Measurements from ENCODE around the gene CNGB1. TPM values are rescaled to one million over a fixed set of nuclear protein-coding genes. Genes with fewer than 3 reads are reported as not detected.
A peak's percentile ranks its signal among the peaks of the same experiment; 100 is the strongest.

The CNGB1 gene
- polyA plus RNA-seq, 1 of the 3 experiments (the other 2 are of a cell fraction): 0.05 TPM

- Histone ChIP-seq H3K27me3 (ENCODE audit: insufficient read depth) (no peaks in the 10 kb centered on the region; the same call in 1 of the 2 replicates), H3K4me1 (ENCODE audit: control insufficient read depth in 1 of 2, insufficient read depth in 2 of 2, low read depth in 1 of 2, low read length in 1 of 2) (peaks cover 6 to 15% of the 10 kb centered on the region in 2 experiments; a peak in 2 of 4 replicates), H3K4me3 (ENCODE audit: low read depth in 2 of 2, low read length in 1 of 2) (no peak overlapping the region), H3K9ac (no peak overlapping the region), H2AFZ (ENCODE audit: low read depth) (no peak overlapping the region), H3K9me2 (no peaks in the 10 kb centered on the region), H3K4me2 (peak overlapping the region; percentile 49; the same call in 1 of the 2 replicates), H3F3A (replicated peaks; ENCODE audit: insufficient read depth) (no peaks in the 10 kb centered on the region), H3K9me3 (no peaks in the 10 kb centered on the region), H3K27ac (ENCODE audit: low read depth in 2 of 2, low read length in 1 of 2) (peak overlapping the region in 1 of 2 experiments; percentile 12; a peak in 2 of 4 replicates), H3K79me2 (ENCODE audit: insufficient read depth) (no peaks in the 10 kb centered on the region), H4K20me1 (ENCODE audit: insufficient read depth) (no peaks in the 10 kb centered on the region), H3K36me3 (replicated peaks in 1 of 2; ENCODE audit: control insufficient read depth in 1 of 2, insufficient read depth in 2 of 2, low read length in 1 of 2) (no peaks in the 10 kb centered on the region)
- peak; percentile 29; the same call in 1 of the 2 replicates for TF ChIP-seq FOXJ3 (CRISPR knock-in tag; IDR thresholded peaks at IDR 0.05)
- TF ChIP-seq NRF1 (IDR thresholded peaks at IDR 0.05; ENCODE audit: low read depth, low read length): no peak
- TF ChIP-seq GATA2 (CRISPR knock-in tag; IDR thresholded peaks at IDR 0.05): peak; percentile 27; the same call in 1 of the 2 replicates
- TF ChIP-seq NFIC (IDR thresholded peaks at IDR 0.05; ENCODE audit: borderline replicate concordance): peak; percentile 60; the same call in 1 of the 2 replicates
- no peak for TF ChIP-seq USF2 (IDR thresholded peaks at IDR 0.05; ENCODE audit: borderline replicate concordance, low read depth, low read length)
- WGBS (ENCODE audit: low lambda C conversion rate): 6% methylated on average over 11 of the region's 11 CpGs
- DNase-seq: peak; percentile 86
- CTCF ChIA-PET: interaction anchor here (1.3 kb wide), 1 partner anchor 41 kb away, joined by 7 read pairs; no protein-coding TSS in a partner anchor
- POLR2A ChIA-PET: no interaction called here
Observed at GRCh38 chr16:57941016-57941664, 29.8 kb downstream of the CNGB1 start.

- no peaks in the 10 kb centered on the region for H3K79me2 ChIP-seq (ENCODE audit: insufficient read depth)
- no peaks in the 10 kb centered on the region; the same call in 1 of the 2 replicates for H3K27me3 ChIP-seq (ENCODE audit: insufficient read depth)
- peak overlapping the region in 1 of 2 experiments; percentile 12; a peak in 2 of 4 replicates for H3K27ac ChIP-seq (ENCODE audit: low read depth in 2 of 2, low read length in 1 of 2)
- H4K20me1 ChIP-seq (ENCODE audit: insufficient read depth): no peaks in the 10 kb centered on the region
- H3F3A ChIP-seq (replicated peaks; ENCODE audit: insufficient read depth): no peaks in the 10 kb centered on the region
- peaks cover 6 to 15% of the 10 kb centered on the region in 2 experiments; a peak in 2 of 4 replicates for H3K4me1 ChIP-seq (ENCODE audit: control insufficient read depth in 1 of 2, insufficient read depth in 2 of 2, low read depth in 1 of 2, low read length in 1 of 2)
- no peak for TF ChIP-seq EZH2phosphoT487 (IDR thresholded peaks at IDR 0.05; ENCODE audit: borderline replicate concordance, low read depth)
- no peak for TF ChIP-seq TEAD4 (IDR thresholded peaks at IDR 0.05; ENCODE audit: borderline replicate concordance, insufficient read depth)
- TF ChIP-seq GATA2 (CRISPR knock-in tag; IDR thresholded peaks at IDR 0.05): no peak
- TF ChIP-seq EP300 (IDR thresholded peaks at IDR 0.05; ENCODE audit: borderline replicate concordance in 1 of 2, low read depth in 1 of 2, low read length in 1 of 2): no peak
- TF ChIP-seq CHD2 (IDR thresholded peaks at IDR 0.05; ENCODE audit: low read length, partially characterized antibody): no peak
- no peak for TF ChIP-seq USF2 (IDR thresholded peaks at IDR 0.05; ENCODE audit: borderline replicate concordance, low read depth, low read length)
- TF ChIP-seq MAX (IDR thresholded peaks at IDR 0.05; ENCODE audit: low read depth): no peak
- no peak for TF ChIP-seq RAD21 (IDR thresholded peaks at IDR 0.05; ENCODE audit: low read length)
- no peak for TF ChIP-seq FOSL2 (IDR thresholded peaks at IDR 0.05; ENCODE audit: borderline replicate concordance, low read depth)
- no peak for TF ChIP-seq SMC3 (IDR thresholded peaks at IDR 0.05; ENCODE audit: low read depth, low read length)
- TF ChIP-seq RFX5 (IDR thresholded peaks at IDR 0.05; ENCODE audit: low read length): no peak
- no peak for TF ChIP-seq JUND (IDR thresholded peaks at IDR 0.05)
- TF ChIP-seq FOXJ3 (CRISPR knock-in tag; IDR thresholded peaks at IDR 0.05): no peak
- H3K4me2 ChIP-seq: 0 out of 2 replicates have a peak overlapping the region, but pooled peaks have one; percentile 49
- no peaks in the 10 kb centered on the region for H3K9me3 ChIP-seq
- ChIA-PET POLR2A (no interaction called here), CTCF (interaction anchor here (0.7 to 1.3 kb wide), 3 partner anchors 10 to 43 kb away, joined by 3 to 7 read pairs (median 4); no protein-coding TSS in a partner anchor)
- no peak overlapping the region for H3K9ac ChIP-seq
- H3K36me3 ChIP-seq (replicated peaks in 1 of 2; ENCODE audit: control insufficient read depth in 1 of 2, insufficient read depth in 2 of 2, low read length in 1 of 2): no peaks in the 10 kb centered on the region
- WGBS (ENCODE audit: low lambda C conversion rate): 86% methylated on average over 5 of the region's 5 CpGs
- no peak for DNase-seq
- H3K4me3 ChIP-seq (ENCODE audit: low read depth in 2 of 2, low read length in 1 of 2): no peak overlapping the region
- H3K9me2 ChIP-seq: no peaks in the 10 kb centered on the region
- H2AFZ ChIP-seq (ENCODE audit: low read depth): no peak overlapping the region
Observed at GRCh38 chr16:57940382-57940966, 30.5 kb downstream of the CNGB1 start.

Data from SK-N-SH (cell line).